Measurements from ENCODE around the gene TNFSF15.

The TNFSF15 gene

GRCh38 chr9:114787214-114787613, 18.6 kb downstream of the TNFSF15 start:
- no peak for DNase-seq

GRCh38 chr9:114785866-114786650, 19.8 kb downstream of the TNFSF15 start:
- peak; percentile 45 for DNase-seq

GRCh38 chr9:114784721-114785279, 21.0 kb downstream of the TNFSF15 start:
- DNase-seq: no peak

- DNase-seq: no peak
Observed at GRCh38 chr9:114782586-114782985, 23.3 kb downstream of the TNFSF15 start.

GRCh38 chr9:114779352-114779845, 26.4 kb downstream of the TNFSF15 start:
- peak; percentile 35 for DNase-seq

- peak; percentile 90 for DNase-seq
Observed at GRCh38 chr9:114777821-114778609, 27.8 kb downstream of the TNFSF15 start.

- DNase-seq: no peak
Observed at GRCh38 chr9:114776683-114777399, 29.0 kb downstream of the TNFSF15 start.

GRCh38 chr9:114775981-114776380, 29.9 kb downstream of the TNFSF15 start:
- DNase-seq: peak; percentile 68

GRCh38 chr9:114775121-114775520, 30.7 kb downstream of the TNFSF15 start:
- DNase-seq: no peak

GRCh38 chr9:114774524-114774923, 31.3 kb downstream of the TNFSF15 start:
- no peak for DNase-seq

GRCh38 chr9:114771889-114772288, 34.0 kb downstream of the TNFSF15 start:
- DNase-seq: peak; percentile 58

GRCh38 chr9:114770991-114771390, 34.8 kb downstream of the TNFSF15 start:
- no peak for DNase-seq

- peak; percentile 46 for DNase-seq
Observed at GRCh38 chr9:114769624-114770023, 36.2 kb downstream of the TNFSF15 start.

- no peak for DNase-seq
Observed at GRCh38 chr9:114763220-114763619, 42.6 kb downstream of the TNFSF15 start.

GRCh38 chr9:114761523-114761922, 44.3 kb downstream of the TNFSF15 start:
- no peak for DNase-seq

- DNase-seq: no peak
Observed at GRCh38 chr9:114759512-114760341, 46.1 kb downstream of the TNFSF15 start.

GRCh38 chr9:114757984-114758383, 47.9 kb downstream of the TNFSF15 start:
- DNase-seq: no peak

- peak; percentile 30 for DNase-seq
Observed at GRCh38 chr9:114757395-114757794, 48.4 kb downstream of the TNFSF15 start.

- DNase-seq: no peak
Observed at GRCh38 chr9:114756920-114757319, 48.9 kb downstream of the TNFSF15 start.

GRCh38 chr9:114754581-114754980, 51.3 kb downstream of the TNFSF15 start:
- DNase-seq: no peak

GRCh38 chr9:114746591-114747346, 59.1 kb downstream of the TNFSF15 start:
- DNase-seq: no peak
